SJCRH30 (cell line): ENCODE data around the gene PGM3. TPM values are rescaled to one million over a fixed set of nuclear protein-coding genes. Genes with fewer than 3 reads are reported as not detected.

Source experiments
- DNase-seq, 2 experiments: peaks; one replicate each; pipeline ENCODE4 v3.0.0-alpha.2; 2015 to 2020
- H3K27ac ChIP-seq: fragments of 250-450 bp; sonication (Bioruptor Pico); 2 replicates; pipeline ENCODE4 v1.5.1; 2020; ENCODE audit warnings: mild to moderate bottlenecking, moderate library complexity
- H3K27me3 ChIP-seq: fragments of 250-450 bp; sonication (Bioruptor Pico); 2 replicates; pipeline ENCODE4 v1.5.1; 2020; ENCODE audit warnings: mild to moderate bottlenecking, moderate library complexity
- H3K36me3 ChIP-seq: fragments of 250-450 bp; sonication (Bioruptor Pico); 2 replicates; pipeline ENCODE4 v1.5.1; 2020; ENCODE audit warnings: mild to moderate bottlenecking, moderate library complexity
- H3K4me1 ChIP-seq: fragments of 250-450 bp; sonication (Bioruptor Pico); 2 replicates; pipeline ENCODE4 v1.5.1; 2020; ENCODE audit warnings: mild to moderate bottlenecking, moderate library complexity
- H3K4me3 ChIP-seq: fragments of 250-450 bp; sonication (Bioruptor Pico); 2 replicates; pipeline ENCODE4 v1.5.1; 2020; ENCODE audit warnings: mild to moderate bottlenecking, moderate library complexity
- H3K9me3 ChIP-seq: fragments of 250-450 bp; sonication (Bioruptor Pico); replicated peaks from 2 replicates; pipeline ENCODE4 v1.5.1; 2020; ENCODE audit warnings: mild to moderate bottlenecking, moderate library complexity
- total RNA-seq: library from RNA; depleted of rRNA; stranded (reverse); fragments of >200 nt; shearing (Covaris generic); gene quantifications from 2 replicates; pipeline ENCODE4 v1.2.3, GENCODE V29; 2014; rRNA removed

The PGM3 gene, protein sequence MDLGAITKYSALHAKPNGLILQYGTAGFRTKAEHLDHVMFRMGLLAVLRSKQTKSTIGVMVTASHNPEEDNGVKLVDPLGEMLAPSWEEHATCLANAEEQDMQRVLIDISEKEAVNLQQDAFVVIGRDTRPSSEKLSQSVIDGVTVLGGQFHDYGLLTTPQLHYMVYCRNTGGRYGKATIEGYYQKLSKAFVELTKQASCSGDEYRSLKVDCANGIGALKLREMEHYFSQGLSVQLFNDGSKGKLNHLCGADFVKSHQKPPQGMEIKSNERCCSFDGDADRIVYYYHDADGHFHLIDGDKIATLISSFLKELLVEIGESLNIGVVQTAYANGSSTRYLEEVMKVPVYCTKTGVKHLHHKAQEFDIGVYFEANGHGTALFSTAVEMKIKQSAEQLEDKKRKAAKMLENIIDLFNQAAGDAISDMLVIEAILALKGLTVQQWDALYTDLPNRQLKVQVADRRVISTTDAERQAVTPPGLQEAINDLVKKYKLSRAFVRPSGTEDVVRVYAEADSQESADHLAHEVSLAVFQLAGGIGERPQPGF
- 35.3 and 38.2 TPM in 2 replicates for total RNA-seq

DNA sequence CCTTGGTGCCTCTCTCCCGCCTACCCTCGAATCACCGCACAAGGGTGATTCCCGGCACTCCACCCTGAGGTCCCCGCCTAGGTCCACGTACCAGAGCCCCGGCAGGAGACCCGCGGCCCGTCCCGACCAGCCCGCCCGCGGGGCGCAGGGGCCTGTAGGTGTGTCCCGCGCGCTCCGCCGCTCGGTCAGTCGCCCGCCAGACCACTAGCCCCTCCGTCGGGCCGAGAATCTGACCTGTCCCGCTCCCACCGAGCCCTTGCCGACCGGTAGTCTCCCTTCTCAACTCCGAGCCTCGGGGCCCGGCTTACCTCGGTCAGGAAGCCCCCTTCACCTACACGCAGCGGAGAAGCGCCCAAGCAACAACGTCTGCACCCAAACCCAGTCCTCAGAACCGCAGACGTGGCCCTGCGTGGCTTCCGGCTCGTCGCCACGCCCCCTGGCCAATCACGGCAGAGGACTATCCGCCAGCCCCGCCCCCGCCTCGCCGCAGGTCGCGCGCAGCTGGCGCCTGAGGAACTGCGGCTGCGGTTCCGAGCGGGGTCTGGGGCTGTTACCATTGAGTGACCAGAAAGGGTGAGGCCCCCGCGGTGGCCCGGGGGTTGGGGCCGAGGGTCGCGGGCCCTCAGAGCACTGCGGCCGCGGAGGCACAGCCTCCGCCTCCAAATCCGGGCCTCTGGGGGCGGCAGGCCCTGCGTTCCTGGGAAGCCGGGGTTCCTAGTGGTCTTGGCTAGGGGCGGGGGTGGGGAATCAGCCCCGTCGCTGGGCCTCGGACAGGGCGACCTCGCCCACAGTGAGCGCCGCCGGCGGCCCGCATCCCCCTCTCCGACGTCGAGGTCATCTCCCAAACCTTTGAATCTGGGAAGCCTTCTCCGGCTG lies at the start of gene PGM3, which contains the start of gene RWDD2A:
TSS of gene PGM3 (minus strand) at position 395 of the 876 bp plus-strand sequence. CDS start 2,253 bp downstream, outside the sequence.
TSS of gene RWDD2A (plus strand) at position 487 of the 876 bp plus-strand sequence. CDS start 1,095 bp downstream, outside the sequence.
- Histone ChIP-seq H3K4me1 (no peaks in the 10 kb centered on the region), H3K4me3 (peak within 1 kb of the TSS; percentile 74), H3K9me3 (no peaks in the 10 kb centered on the region), H3K36me3 (0 out of 2 replicates have a peak, but pooled peaks cover 2% of the 10 kb centered on the region), H3K27me3 (no peaks in the 10 kb centered on the region), H3K27ac (peak within 1 kb of the TSS; percentile 63)
- peak; percentile 85 to 90 for DNase-seq

DNA sequence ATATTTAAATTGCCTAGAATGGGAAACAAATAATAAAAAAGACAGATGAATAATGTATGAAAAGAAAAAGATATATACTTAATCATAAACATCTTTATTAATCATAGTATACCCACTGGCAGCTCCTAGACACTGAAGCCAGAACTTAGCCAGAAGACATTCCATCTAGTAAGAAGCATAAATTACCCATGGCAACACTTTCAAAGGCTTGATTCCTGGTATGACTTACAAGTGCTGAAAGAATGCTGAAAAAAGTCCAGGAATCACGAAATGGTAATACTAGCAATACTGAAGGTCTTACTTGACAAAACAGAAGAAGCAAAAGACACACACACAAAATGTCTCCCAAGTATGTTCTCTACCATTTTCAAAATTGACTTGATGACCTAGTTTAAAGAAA lies 38.1 kb upstream of the PGM3 start:
- H3K27me3 ChIP-seq = no peaks in the 10 kb centered on the region
- no peaks in the 10 kb centered on the region for H3K36me3 ChIP-seq
- H3K4me1 ChIP-seq = no peaks in the 10 kb centered on the region
- no peaks in the 10 kb centered on the region for H3K9me3 ChIP-seq
- DNase-seq = no peak
- no peak overlapping the region for H3K27ac ChIP-seq
- H3K4me3 ChIP-seq = no peak overlapping the region

DNA sequence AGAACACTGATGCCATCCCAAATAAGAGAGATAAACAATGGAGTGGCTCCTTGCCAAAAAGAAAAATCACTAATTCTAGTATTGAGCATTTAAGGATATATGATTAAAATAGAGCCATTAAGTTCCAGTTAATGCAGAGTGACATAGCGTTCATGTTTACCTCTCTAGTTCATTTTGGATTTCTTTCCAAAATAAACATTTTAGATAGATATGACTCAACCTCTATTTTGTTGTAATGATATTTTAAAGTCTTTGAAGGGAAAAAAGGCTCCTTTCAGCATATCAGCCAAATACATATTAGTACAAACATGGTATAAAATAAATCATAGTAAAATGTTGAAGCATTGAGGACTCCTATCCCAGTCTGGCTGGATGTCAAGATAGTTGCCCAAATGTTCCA lies 33.5 kb upstream of the PGM3 start:
- Histone ChIP-seq H3K27me3 (no peaks in the 10 kb centered on the region), H3K4me3 (no peak overlapping the region), H3K36me3 (no peaks in the 10 kb centered on the region), H3K4me1 (no peaks in the 10 kb centered on the region), H3K9me3 (no peaks in the 10 kb centered on the region), H3K27ac (no peak overlapping the region)
- no peak for DNase-seq

DNA sequence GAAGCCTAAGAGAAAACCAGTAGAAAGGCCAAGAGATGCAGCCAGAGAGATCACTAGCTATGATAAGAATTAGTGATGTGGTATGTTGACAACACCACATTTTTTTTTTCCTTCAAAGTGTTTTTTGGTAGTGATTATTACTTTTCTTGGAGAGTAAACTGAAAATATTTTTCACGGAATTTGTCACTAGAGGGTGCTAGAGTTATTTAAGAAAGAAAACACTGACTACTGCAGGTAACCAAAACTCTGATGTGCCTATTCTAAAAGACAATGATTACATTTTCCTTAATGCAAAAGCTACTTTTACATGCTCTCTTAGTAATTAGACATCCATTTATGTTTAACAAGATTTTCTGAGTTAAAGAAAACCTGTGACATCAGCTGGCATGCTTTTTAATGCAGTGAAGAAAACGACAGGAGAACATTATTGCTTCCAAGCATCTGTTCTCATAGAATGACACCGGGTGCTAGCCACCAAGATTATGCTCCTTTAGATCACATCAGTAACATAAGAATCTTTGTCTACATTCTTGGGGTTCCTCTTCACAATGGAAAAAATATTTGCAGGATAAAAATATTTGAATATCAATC lies 28.9 kb upstream of the PGM3 start:
- DNase-seq = peak in 1 of 2 experiments; percentile 55

DNA sequence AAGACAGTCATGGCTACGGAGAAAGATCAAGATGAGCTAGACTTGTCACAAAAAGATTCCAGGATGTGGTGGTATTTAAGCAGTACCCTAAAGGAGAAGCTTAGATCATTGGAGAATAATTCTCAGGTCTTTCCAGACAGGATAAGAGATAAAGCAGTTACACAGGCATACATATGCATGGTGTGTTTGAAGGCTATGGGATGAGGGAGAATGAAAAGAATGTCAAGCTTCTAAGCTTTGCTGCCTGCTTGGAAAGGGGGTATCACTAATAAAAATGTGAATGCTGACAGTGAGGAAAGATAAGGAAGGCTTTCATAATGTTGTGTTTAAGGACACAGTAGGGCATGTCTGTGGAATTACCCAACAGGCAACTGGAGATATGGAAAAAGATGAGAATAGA lies 28.2 kb upstream of the PGM3 start:
- H3K27me3 ChIP-seq = no peaks in the 10 kb centered on the region
- H3K4me1 ChIP-seq = peaks cover 2% of the 10 kb centered on the region; the same call in 1 of the 2 replicates
- no peaks in the 10 kb centered on the region for H3K9me3 ChIP-seq
- no peak overlapping the region for H3K27ac ChIP-seq
- no peak overlapping the region for H3K4me3 ChIP-seq
- no peaks in the 10 kb centered on the region for H3K36me3 ChIP-seq
- no peak for DNase-seq

More for the DNA sequence above, 28.9 kb upstream of the PGM3 start:
- no peak overlapping the region for H3K27ac ChIP-seq
- H3K27me3 ChIP-seq = no peaks in the 10 kb centered on the region
- no peaks in the 10 kb centered on the region for H3K9me3 ChIP-seq
- H3K4me1 ChIP-seq = peaks cover 2% of the 10 kb centered on the region; the same call in 1 of the 2 replicates
- H3K4me3 ChIP-seq = no peak overlapping the region
- H3K36me3 ChIP-seq = no peaks in the 10 kb centered on the region

DNA sequence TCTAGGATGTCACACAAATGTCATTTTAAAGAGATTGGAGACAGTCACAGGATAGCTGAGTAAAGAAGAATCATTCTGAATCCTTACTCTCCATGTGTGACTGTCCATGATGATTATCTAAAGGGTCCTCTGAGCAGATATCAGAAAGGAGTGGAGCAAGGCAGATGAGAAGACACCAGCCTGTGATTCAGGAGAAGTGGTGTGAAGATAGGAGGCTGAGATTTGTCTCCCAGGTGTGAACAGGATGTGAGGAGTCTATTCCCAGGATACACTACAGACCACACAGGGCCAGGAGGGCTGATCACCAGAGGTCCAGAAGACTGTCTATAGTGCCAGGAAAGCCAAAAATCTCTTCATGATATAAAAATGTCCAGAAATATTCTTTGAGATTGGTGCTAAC lies 27.1 kb upstream of the PGM3 start:
- H3K36me3 ChIP-seq = no peaks in the 10 kb centered on the region
- H3K4me1 ChIP-seq = peaks cover 2% of the 10 kb centered on the region; the same call in 1 of the 2 replicates
- H3K4me3 ChIP-seq = no peak overlapping the region
- no peaks in the 10 kb centered on the region for H3K27me3 ChIP-seq
- H3K27ac ChIP-seq = no peak overlapping the region
- no peak for DNase-seq
- no peaks in the 10 kb centered on the region for H3K9me3 ChIP-seq

DNA sequence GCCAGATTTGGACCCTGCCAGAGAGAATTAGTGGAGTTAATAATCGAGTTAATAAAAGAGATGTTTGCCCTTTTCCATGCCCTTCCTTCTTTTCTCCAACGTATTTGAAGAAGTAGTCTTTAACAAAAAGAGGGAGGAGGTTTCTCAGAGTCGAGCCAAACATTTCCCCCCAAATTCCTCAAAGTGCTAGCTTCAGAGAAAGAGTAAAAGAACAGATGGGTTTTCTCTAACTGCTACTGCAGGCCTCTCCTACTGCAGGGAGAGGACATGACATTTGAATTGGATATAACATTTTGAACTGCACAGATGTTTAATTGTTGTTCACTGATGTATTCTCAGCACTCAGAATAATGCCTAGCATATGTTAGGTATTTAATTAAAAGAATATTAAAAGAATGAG lies 25.6 kb upstream of the PGM3 start:
- Histone ChIP-seq H3K4me1 (peaks cover 2% of the 10 kb centered on the region; the same call in 1 of the 2 replicates), H3K27me3 (no peaks in the 10 kb centered on the region)
- DNase-seq = no peak

DNA sequence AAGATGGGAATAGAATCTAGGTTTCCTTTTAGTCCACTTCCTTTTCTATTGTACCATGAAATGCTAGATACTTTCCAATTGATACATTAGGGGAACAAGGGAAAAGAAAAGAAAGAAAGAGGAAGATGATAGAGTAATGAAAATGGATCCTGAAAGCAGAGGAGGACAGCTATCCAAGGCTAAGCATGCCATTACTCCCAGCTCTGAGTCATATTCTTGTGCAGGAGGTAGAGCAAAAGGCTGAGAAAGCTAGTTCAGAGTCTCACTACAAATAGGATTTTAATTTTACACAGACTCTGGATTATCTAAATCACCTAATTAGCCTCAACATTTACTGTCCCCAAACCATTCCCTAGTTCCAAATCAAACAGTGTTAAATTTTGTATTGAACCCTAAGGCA lies 23.7 kb upstream of the PGM3 start:
- no peak overlapping the region for H3K4me3 ChIP-seq
- no peak overlapping the region for H3K27ac ChIP-seq
- H3K36me3 ChIP-seq = no peaks in the 10 kb centered on the region
- H3K9me3 ChIP-seq = no peaks in the 10 kb centered on the region
- no peak for DNase-seq
- peaks cover under 1% of the 10 kb centered on the region; the same call in 1 of the 2 replicates for H3K27me3 ChIP-seq
- peaks cover 2% of the 10 kb centered on the region; the same call in 1 of the 2 replicates for H3K4me1 ChIP-seq

More for the DNA sequence above, 25.6 kb upstream of the PGM3 start:
- Histone ChIP-seq H3K9me3 (no peaks in the 10 kb centered on the region), H3K4me3 (no peak overlapping the region), H3K27ac (no peak overlapping the region), H3K36me3 (no peaks in the 10 kb centered on the region)

DNA sequence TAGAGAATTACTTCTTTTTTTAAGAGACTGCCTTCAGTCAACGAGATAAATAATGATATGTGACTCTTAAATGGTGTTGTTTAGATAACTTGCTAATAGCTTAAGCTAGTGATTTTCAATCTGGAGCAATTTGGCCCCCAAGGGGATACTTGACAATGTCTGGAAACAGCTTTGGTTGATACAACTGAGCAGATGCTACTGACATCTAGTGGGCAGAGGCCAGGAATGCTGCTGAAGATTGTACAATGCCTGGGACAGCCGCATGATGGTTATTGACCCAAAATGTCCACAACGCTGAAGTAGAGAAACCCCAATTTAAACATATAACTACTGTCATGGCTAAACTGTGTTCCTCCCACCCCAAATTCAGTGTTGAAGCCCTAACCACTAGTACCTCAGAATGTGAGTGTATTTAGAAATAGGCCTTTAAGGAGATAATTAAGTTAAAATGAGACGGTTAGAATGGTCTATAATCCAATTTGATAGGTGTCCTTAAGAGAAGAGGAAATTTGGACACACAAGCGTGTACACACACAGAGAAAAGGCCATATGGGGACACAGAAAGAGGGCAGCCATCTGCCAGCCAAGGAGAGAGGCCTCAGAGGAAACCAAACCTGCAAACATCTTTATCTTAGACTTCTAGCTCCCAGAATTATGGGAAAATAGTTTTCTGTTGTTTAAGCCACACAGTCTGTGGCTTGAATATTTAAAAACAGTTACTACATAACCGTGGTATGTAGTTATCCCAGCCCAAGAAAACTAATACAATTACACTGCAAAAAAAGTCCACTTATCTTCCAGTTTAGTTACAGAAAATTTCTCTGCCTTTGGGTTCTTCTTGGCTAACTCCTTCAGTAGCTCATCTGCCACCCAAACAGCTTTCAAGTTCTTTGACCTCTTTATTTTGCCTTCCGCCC lies 22.3 kb upstream of the PGM3 start:
- no peak overlapping the region for H3K4me3 ChIP-seq
- H3K27me3 ChIP-seq = peaks cover 4% of the 10 kb centered on the region; the same call in 1 of the 2 replicates
- no peaks in the 10 kb centered on the region for H3K36me3 ChIP-seq
- DNase-seq = peak; percentile 75 to 88
- H3K4me1 ChIP-seq = peaks cover 2% of the 10 kb centered on the region; the same call in 1 of the 2 replicates
- no peak overlapping the region for H3K27ac ChIP-seq
- no peaks in the 10 kb centered on the region for H3K9me3 ChIP-seq

DNA sequence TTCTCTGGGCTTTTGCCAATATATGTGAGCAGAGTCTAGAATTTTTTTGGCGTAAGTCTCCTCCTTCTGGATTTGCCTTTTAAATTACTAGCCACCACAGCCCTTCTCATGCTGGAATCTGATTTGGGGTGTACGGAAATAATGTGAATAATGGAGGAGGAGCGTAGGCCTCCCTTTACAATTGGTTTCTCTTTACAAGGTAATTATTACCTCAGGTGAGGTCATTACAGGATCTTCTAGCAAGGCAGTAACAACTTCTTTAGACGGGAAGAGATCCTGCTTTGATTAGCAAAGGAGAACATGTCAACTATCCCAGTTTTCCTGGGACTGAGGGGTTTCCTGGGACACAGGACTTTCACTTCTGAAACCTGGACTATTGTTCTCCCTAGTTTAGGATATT lies 9.0 kb upstream of the PGM3 start:
- Histone ChIP-seq H3K4me1 (no peaks in the 10 kb centered on the region), H3K27me3 (no peaks in the 10 kb centered on the region), H3K27ac (no peak overlapping the region), H3K9me3 (no peaks in the 10 kb centered on the region), H3K4me3 (no peak overlapping the region), H3K36me3 (no peaks in the 10 kb centered on the region)
- no peak for DNase-seq

DNA sequence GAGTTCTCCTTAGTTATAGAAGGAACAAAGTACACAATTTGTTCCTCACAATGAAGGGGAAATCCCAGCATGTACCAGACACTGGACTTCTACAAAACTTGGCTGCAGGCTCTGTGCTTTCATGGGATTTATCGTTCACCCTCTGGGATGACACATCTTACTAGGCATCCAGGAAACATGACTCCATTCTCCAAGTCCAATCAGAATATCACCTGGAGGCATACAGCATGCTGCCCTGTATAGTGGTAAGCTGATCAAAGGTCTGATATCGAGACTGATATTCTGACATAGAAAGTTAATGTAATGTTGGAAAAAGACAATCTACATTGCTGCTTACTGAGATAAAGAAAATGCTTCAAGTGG lies 6.8 kb upstream of the PGM3 start:
- Histone ChIP-seq H3K36me3 (no peaks in the 10 kb centered on the region), H3K27ac (no peak overlapping the region), H3K9me3 (no peaks in the 10 kb centered on the region), H3K4me3 (no peak overlapping the region), H3K4me1 (no peaks in the 10 kb centered on the region), H3K27me3 (no peaks in the 10 kb centered on the region)
- DNase-seq = no peak

DNA sequence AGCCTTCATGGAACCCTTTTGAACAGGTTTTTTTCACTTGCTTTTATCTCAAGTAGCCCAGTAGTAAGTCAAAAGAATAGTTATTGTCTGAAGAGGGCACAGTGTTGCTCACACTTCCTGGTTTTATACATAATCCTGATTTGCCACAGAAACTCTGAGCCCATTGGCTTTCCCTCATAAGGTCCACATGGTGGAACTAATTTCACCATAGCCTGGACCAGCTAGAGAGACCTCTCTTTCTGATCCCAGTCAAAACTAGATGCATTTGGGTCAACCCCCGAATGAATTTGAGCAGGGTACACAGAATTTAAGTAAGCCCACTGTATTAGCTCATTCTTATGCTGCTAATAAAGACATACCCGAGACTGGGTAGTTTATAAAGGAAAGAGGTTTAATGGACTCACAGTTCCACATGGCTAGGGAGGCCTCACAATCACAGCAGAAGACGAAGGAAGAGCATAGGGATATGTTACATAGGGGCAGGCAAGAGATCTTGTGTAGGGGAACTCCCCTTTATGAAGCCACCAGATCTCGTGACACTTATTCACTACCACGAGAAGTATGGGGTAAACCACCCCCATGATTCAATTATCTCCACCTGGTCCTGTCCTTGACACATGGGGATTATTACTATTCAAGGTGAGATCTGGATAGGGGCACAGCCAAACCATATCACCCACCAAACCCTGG lies 6.3 kb upstream of the PGM3 start:
- Histone ChIP-seq H3K9me3 (no peaks in the 10 kb centered on the region), H3K4me3 (no peak overlapping the region), H3K27ac (no peak overlapping the region), H3K36me3 (no peaks in the 10 kb centered on the region), H3K27me3 (no peaks in the 10 kb centered on the region), H3K4me1 (no peaks in the 10 kb centered on the region)
- DNase-seq = no peak

DNA sequence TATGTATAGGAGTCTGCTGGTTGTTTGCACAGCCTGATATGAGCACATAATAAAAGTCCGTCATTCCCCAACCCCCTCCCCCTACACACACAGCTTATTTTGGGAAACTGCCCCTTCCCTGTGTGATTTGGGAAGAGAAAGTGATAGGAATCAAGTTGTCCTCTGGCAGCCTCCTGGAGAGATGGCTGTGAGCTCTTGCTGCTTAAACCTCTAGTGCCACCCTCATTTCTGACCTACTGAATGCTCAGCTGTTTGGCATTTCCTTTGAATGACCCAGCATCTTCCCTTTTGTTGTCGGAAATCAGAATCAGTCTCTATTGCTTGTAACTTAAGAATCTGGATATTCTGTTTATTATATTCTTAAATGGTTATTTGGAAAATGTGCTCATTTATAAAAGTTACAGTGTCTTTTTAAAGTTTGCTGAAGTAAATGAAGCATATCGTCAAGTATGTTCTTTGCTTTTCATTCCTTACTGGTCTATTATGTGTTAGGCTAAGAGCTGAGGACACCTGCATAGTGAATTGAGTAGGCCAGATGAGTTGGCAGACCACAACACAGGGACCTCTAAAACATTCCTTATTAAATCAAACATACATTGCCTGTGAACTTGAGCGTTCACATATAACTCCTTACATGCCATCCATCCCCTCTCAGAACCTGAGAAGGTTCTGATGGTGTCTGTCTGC lies 5.6 kb upstream of the PGM3 start:
- DNase-seq = no peak
- no peaks in the 10 kb centered on the region for H3K36me3 ChIP-seq
- H3K27me3 ChIP-seq = no peaks in the 10 kb centered on the region
- H3K9me3 ChIP-seq = no peaks in the 10 kb centered on the region
- no peak overlapping the region for H3K4me3 ChIP-seq
- H3K27ac ChIP-seq = no peak overlapping the region
- H3K4me1 ChIP-seq = no peaks in the 10 kb centered on the region
